Calu3 (cell line): Measurements from ENCODE around the gene NR2C2AP. TPM values are rescaled to one million over a fixed set of nuclear protein-coding genes. Genes with fewer than 3 reads are reported as not detected.

ENCODE experiments used
- BruUV-seq: library from RNA; stranded (reverse); fragments of 400-500 nt; replicated peaks from 2 replicates; lab custom pipeline; 2021; lab: Mats Ljungman, UMichigan
- CTCF ChIA-PET: fragments of 300-600 bp; sonication (Branson Sonifier 250); formaldehyde crosslinking; loops from one replicate; lab custom pipeline; 2022; ENCODE audit warnings: antibody characterized with exemption; lab: Charles Lee
- DNase-seq: peaks from one replicate; pipeline ENCODE4 v3.0.0; 2022
- H3K27ac Mint-ChIP-seq: one replicate; pipeline ENCODE4 v1.8.0; 2022; ENCODE audit warnings: mixed read lengths; ENCODE audit not compliant: unreplicated experiment
- H3K27me3 Mint-ChIP-seq: one replicate; pipeline ENCODE4 v1.8.0; 2022; ENCODE audit warnings: mixed read lengths; ENCODE audit not compliant: unreplicated experiment
- H3K36me3 Mint-ChIP-seq: one replicate; pipeline ENCODE4 v1.8.0; 2022; ENCODE audit warnings: mild to moderate bottlenecking, moderate library complexity, mixed read lengths; ENCODE audit not compliant: insufficient read depth, unreplicated experiment
- H3K4me1 Mint-ChIP-seq: one replicate; pipeline ENCODE4 v1.8.0; 2022; ENCODE audit warnings: mild to moderate bottlenecking, low read depth, mixed read lengths; ENCODE audit not compliant: unreplicated experiment
- H3K4me3 Mint-ChIP-seq: one replicate; pipeline ENCODE4 v1.8.0; 2022; ENCODE audit warnings: mild to moderate bottlenecking, low read depth, moderate library complexity, mixed read lengths; ENCODE audit not compliant: unreplicated experiment
- H3K9me3 Mint-ChIP-seq: one replicate; pipeline ENCODE4 v1.8.0; 2022; ENCODE audit warnings: low read depth, mixed read lengths; ENCODE audit not compliant: unreplicated experiment
- intact Hi-C: fragments of 100-400 bp; cut with micrococcal nuclease; formaldehyde crosslinking; loops from one replicate; pipeline ENCODE4 v1.10.0; 2022; ENCODE audit not compliant: unreplicated experiment
- total RNA-seq: library from RNA; stranded (reverse); gene quantifications from 2 replicates; pipeline ENCODE4 v1.2.3, GENCODE V29; 2022
- TF ChIP-seq, protein P1 (sequence below): fragments of 200-600 bp; IDR thresholded peaks from one replicate; pipeline ENCODE4 v1.8.0; 2022; ENCODE audit warnings: antibody characterized with exemption; ENCODE audit not compliant: unreplicated experiment

The NR2C2AP gene
- total RNA-seq, 1 experiment from 2014 or later, result 20.6 TPM

- CTCF ChIA-PET, result no interaction called here
- H3K4me3 Mint-ChIP-seq, result no peak overlapping the region
- no peaks in the 10 kb centered on the region for H3K36me3 Mint-ChIP-seq
- intact Hi-C loops, result no loop called here
- no peaks in the 10 kb centered on the region for H3K4me1 Mint-ChIP-seq
- no peak for DNase-seq
- BruUV-seq, result no TSS peak
- H3K27ac Mint-ChIP-seq, result no peak overlapping the region
- H3K27me3 Mint-ChIP-seq, result peaks cover 40% of the 10 kb centered on the region
- no peaks in the 10 kb centered on the region for H3K9me3 Mint-ChIP-seq
- TF ChIP-seq, protein P1, sequence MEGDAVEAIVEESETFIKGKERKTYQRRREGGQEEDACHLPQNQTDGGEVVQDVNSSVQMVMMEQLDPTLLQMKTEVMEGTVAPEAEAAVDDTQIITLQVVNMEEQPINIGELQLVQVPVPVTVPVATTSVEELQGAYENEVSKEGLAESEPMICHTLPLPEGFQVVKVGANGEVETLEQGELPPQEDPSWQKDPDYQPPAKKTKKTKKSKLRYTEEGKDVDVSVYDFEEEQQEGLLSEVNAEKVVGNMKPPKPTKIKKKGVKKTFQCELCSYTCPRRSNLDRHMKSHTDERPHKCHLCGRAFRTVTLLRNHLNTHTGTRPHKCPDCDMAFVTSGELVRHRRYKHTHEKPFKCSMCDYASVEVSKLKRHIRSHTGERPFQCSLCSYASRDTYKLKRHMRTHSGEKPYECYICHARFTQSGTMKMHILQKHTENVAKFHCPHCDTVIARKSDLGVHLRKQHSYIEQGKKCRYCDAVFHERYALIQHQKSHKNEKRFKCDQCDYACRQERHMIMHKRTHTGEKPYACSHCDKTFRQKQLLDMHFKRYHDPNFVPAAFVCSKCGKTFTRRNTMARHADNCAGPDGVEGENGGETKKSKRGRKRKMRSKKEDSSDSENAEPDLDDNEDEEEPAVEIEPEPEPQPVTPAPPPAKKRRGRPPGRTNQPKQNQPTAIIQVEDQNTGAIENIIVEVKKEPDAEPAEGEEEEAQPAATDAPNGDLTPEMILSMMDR, result no peak
Observed at GRCh38 chr19:19238126-19238894, 35.1 kb upstream of the NR2C2AP start.

DNA sequence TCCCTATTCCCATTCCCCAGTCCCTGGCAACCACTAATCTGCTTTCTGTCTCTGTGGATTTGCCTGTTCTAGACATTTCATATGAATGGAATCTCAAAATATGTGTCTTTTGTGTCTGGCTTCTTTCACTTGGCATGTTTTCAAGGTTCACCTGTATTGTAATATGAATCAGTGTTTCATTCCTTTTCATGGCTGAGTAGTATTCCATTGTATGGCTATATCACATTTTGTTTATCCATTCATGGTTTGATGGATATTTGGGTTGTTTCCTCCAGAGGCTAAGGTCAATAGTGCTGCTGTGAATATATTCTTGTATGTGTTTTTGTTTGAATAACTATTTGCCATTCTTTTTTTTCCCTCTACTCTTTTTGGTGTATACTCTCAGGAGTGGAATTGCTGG, 33.0 kb upstream of the NR2C2AP start:
- peaks cover 52% of the 10 kb centered on the region for H3K27me3 Mint-ChIP-seq
- CTCF ChIA-PET, result no interaction called here
- intact Hi-C loops, result no loop called here
- no peaks in the 10 kb centered on the region for H3K36me3 Mint-ChIP-seq
- H3K4me1 Mint-ChIP-seq, result no peaks in the 10 kb centered on the region
- H3K4me3 Mint-ChIP-seq, result no peak overlapping the region
- no peak overlapping the region for H3K27ac Mint-ChIP-seq
- BruUV-seq, result no TSS peak
- TF ChIP-seq, protein P1, result no peak
- no peaks in the 10 kb centered on the region for H3K9me3 Mint-ChIP-seq
- DNase-seq, result no peak

GRCh38 chr19:19234220-19234816, 31.1 kb upstream of the NR2C2AP start:
- Mint-ChIP-seq H3K27ac (no peak overlapping the region), H3K36me3 (no peaks in the 10 kb centered on the region), H3K4me3 (no peak overlapping the region), H3K27me3 (peaks cover 47% of the 10 kb centered on the region), H3K9me3 (no peaks in the 10 kb centered on the region), H3K4me1 (no peaks in the 10 kb centered on the region)
- DNase-seq, result no peak
- intact Hi-C loops, result no loop called here
- CTCF ChIA-PET, result no interaction called here
- no TSS peak for BruUV-seq
- TF ChIP-seq, protein P1, result no peak

DNA sequence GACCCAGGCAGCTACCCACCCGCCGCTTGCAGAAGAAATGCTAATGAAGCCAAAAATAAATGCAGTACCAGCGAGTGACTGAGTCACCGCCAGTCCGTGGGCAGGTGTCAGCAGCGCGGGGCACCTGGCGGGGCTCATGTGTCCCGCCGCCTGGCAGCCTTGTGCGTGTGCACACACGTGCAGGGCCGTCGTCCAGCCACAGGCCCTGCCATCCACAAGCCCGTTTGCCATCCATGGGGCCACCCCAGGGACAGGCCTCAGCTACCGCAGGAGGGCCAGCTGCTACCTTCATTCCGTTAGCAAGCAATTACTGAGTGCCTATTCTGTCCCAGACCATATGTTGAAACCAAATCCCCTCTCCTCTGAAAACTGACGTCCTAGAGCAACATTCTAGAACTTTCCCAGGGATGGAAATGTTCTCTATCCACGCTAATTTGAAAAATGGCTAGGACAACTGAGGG, 29.1 kb upstream of the NR2C2AP start:
- CTCF ChIA-PET, result no interaction called here
- intact Hi-C loops, result no loop called here
- no peak overlapping the region for H3K27ac Mint-ChIP-seq
- TF ChIP-seq, protein P1, result no peak
- no TSS peak for BruUV-seq
- no peak for DNase-seq
- no peaks in the 10 kb centered on the region for H3K4me1 Mint-ChIP-seq
- H3K27me3 Mint-ChIP-seq, result peaks cover 42% of the 10 kb centered on the region
- H3K36me3 Mint-ChIP-seq, result no peaks in the 10 kb centered on the region
- H3K4me3 Mint-ChIP-seq, result no peak overlapping the region
- no peaks in the 10 kb centered on the region for H3K9me3 Mint-ChIP-seq
